HG03103 (cell line): ENCODE results near the gene MORC2.

ENCODE experiments used
- ATAC-seq: cut with Tn5 transposase; IDR thresholded peaks from one replicate; pipeline ENCODE4 v1.9.1; 2021; ENCODE audit warnings: low read depth; ENCODE audit not compliant: unreplicated experiment

Gene MORC2

GRCh38 chr22:30922151-30922611 lies 46.4 kb downstream of the MORC2 start:
- ATAC-seq = no peak

GRCh38 chr22:30921108-30921507 lies 47.5 kb downstream of the MORC2 start:
- ATAC-seq = no peak

- ATAC-seq = no peak
Observed at GRCh38 chr22:30920407-30920806, 48.2 kb downstream of the MORC2 start.

- no peak for ATAC-seq
Observed at GRCh38 chr22:30919973-30920372, 48.6 kb downstream of the MORC2 start.

- ATAC-seq = no peak
Observed at GRCh38 chr22:30918761-30919160, 49.8 kb downstream of the MORC2 start.

- ATAC-seq = no peak
Observed at GRCh38 chr22:30910358-30910757, 58.2 kb downstream of the MORC2 start.

GRCh38 chr22:30909306-30909705 lies 59.3 kb downstream of the MORC2 start:
- ATAC-seq = no peak

GRCh38 chr22:30908051-30908461 lies 60.5 kb downstream of the MORC2 start:
- ATAC-seq = no peak

- ATAC-seq = no peak
Observed at GRCh38 chr22:30906946-30907345, 61.6 kb downstream of the MORC2 start.

GRCh38 chr22:30906411-30906810 lies 62.2 kb downstream of the MORC2 start:
- no peak for ATAC-seq

GRCh38 chr22:30905696-30906341 lies 62.8 kb downstream of the MORC2 start:
- no peak for ATAC-seq

GRCh38 chr22:30903876-30904460 lies 64.6 kb downstream of the MORC2 start:
- no peak for ATAC-seq

GRCh38 chr22:30902496-30903357 lies 65.8 kb downstream of the MORC2 start:
- no peak for ATAC-seq

GRCh38 chr22:30894371-30894740 lies 74.2 kb downstream of the MORC2 start:
- ATAC-seq = no peak

GRCh38 chr22:30893434-30894370 lies 74.9 kb downstream of the MORC2 start:
- ATAC-seq = no peak

- ATAC-seq = no peak
Observed at GRCh38 chr22:30892731-30893221, 75.8 kb downstream of the MORC2 start.

GRCh38 chr22:30892286-30892685 lies 76.3 kb downstream of the MORC2 start:
- no peak for ATAC-seq

GRCh38 chr22:30891781-30892180 lies 76.8 kb downstream of the MORC2 start:
- ATAC-seq = no peak

GRCh38 chr22:30891443-30891755 lies 77.2 kb downstream of the MORC2 start:
- no peak for ATAC-seq

- ATAC-seq = no peak
Observed at GRCh38 chr22:30890686-30891442, 77.7 kb downstream of the MORC2 start.
